Right atrium auricular region (tissue), 2 donors: ENCODE results near the gene LZTS3. TPM values are rescaled to one million over a fixed set of nuclear protein-coding genes. Genes with fewer than 3 reads are reported as not detected.
A peak's percentile ranks its signal among the peaks of the same experiment; 100 is the strongest.

Source experiments
- DNase-seq: peaks from one replicate; pipeline ENCODE4 v3.0.0-alpha.2; 2019; ENCODE audit warnings: low spot score
- H3K27ac ChIP-seq, 2 donors: fragments of 200-600 bp; sonication (generic); 1 replicate in 1 of 2; 2 replicates in 1 of 2; pipeline ENCODE4 v1.5.1; 2016 to 2019
- H3K27me3 ChIP-seq, 2 donors: fragments of 200-600 bp; sonication (generic); one replicate each; pipeline versions ENCODE4 v1.5.1 to v1.6.0; 2017 to 2019
- H3K36me3 ChIP-seq: fragments of 200-600 bp; sonication (generic); one replicate; pipeline ENCODE4 v1.5.1; 2016
- H3K4me1 ChIP-seq, 2 donors: fragments of 200-600 bp; sonication (generic); one replicate each; pipeline versions ENCODE4 v1.5.1 to v1.6.0; 2017 to 2019
- H3K4me3 ChIP-seq, 2 donors: fragments of 200-600 bp; sonication (generic); 1 replicate in 1 of 2; 2 replicates in 1 of 2; pipeline ENCODE4 v1.5.1; 2017 to 2019; ENCODE audit warnings: mild to moderate bottlenecking in 1 of 2, moderate library complexity in 1 of 2
- H3K9me3 ChIP-seq, 2 donors: fragments of 200-600 bp; sonication (generic); one replicate each; pipeline ENCODE4 v1.5.1; 2019
- CTCF ChIP-seq, 2 donors: fragments of 200-600 bp; sonication (generic); IDR thresholded peaks; one replicate each; pipeline ENCODE4 v1.5.1; 2019; ENCODE audit warnings: antibody characterized with exemption in 2 of 2
- total RNA-seq, 2 donors: library from RNA; depleted of rRNA; stranded (reverse); fragments of >200 nt; gene quantifications; one replicate each; pipeline ENCODE4 v1.1.0, GENCODE V29; 2016

Gene LZTS3
- total RNA-seq, 2 donors from 2014 or later, result 18.9 to 25.9 TPM

DNA sequence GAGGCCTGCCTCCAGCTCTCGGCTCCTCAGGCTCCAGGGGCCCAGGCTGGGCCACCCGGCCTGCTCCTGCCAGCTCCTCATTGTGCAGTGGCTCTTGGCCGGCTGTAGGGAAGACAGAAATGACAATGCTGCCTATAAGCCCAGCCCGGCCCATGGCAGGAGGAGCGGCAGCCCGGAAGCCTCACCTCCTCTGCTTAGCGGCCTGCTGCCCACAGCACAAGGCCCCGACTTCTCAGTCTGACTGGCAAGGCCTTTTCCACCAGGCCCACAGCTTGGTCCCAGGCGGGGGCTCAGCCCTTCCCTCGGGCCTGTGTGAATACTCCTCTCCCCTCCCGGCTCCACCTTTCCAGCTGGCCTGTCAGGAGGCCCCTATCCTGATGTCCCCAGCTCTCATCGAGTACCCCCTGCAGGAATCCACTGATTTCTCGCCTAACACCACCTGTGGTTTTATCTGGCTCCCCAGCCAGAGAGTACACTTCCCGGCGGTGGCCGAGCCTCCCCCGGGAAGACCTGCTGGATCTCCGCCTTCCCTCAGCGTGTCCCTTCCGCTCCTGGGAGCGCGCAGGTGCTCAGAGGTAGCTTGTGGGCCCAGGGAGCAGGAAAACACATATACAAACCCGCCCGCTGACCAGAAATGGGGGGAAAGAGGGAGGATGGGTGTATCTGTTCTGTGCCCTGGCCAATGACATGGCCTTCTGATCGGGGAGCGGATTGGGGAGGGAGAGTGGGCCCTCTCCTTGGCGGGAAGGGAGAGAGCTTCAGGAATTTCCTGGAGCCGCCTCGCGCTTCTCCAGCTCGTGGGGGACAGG lies 30.2 kb upstream of the LZTS3 start:
- no peak for TF ChIP-seq CTCF (IDR thresholded peaks at IDR 0.05)
- H3K36me3 ChIP-seq, result peaks cover 20% of the 10 kb centered on the region
- H3K4me1 ChIP-seq, result peaks cover 0 to 20% of the 10 kb centered on the region in 2 donors
- H3K27ac ChIP-seq, result peak overlapping the region; percentile 87 to 89
- peak overlapping the region; percentile 69 to 91 for H3K4me3 ChIP-seq
- no peak for DNase-seq
- no peaks in the 10 kb centered on the region for H3K27me3 ChIP-seq
- H3K9me3 ChIP-seq, result no peaks in the 10 kb centered on the region

DNA sequence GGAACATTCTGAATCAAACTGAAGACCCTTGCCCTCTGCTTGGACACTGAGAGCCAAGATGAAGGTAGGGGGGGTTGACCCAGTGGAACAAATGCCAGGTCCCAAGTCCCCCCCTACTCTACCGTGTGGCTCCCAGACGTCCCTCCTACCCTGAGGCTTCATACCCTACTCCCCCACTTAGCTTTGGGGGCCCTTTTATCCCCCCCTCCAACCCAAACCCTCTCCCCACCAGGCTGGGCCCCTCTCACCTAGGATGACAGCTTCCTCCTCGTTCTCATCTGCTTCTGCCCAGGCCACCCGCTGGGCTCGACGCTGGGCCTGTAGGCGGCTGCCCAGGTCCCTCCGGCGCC lies 29.6 kb upstream of the LZTS3 start:
- Histone ChIP-seq H3K4me1 (peaks cover 0 to 15% of the 10 kb centered on the region in 2 donors), H3K27ac (peak overlapping the region in 1 of 2 donors; percentile 89), H3K4me3 (peak overlapping the region in 1 of 2 donors; percentile 91), H3K9me3 (no peaks in the 10 kb centered on the region), H3K27me3 (no peaks in the 10 kb centered on the region), H3K36me3 (peaks cover 20% of the 10 kb centered on the region)
- DNase-seq, result no peak
- TF ChIP-seq CTCF (IDR thresholded peaks at IDR 0.05), result no peak

GRCh38 chr20:3199976-3200755 lies 26.8 kb upstream of the LZTS3 start:
- H3K36me3 ChIP-seq, result peaks cover 31% of the 10 kb centered on the region
- no peak for DNase-seq
- no peak overlapping the region for H3K4me3 ChIP-seq
- H3K27ac ChIP-seq, result no peak overlapping the region
- no peak for TF ChIP-seq CTCF (IDR thresholded peaks at IDR 0.05)
- no peaks in the 10 kb centered on the region for H3K9me3 ChIP-seq
- H3K4me1 ChIP-seq, result peaks cover 0 to 15% of the 10 kb centered on the region in 2 donors
- H3K27me3 ChIP-seq, result no peaks in the 10 kb centered on the region

GRCh38 chr20:3199206-3199605 lies 25.9 kb upstream of the LZTS3 start:
- Histone ChIP-seq H3K36me3 (peaks cover 41% of the 10 kb centered on the region), H3K27ac (no peak overlapping the region), H3K4me3 (no peak overlapping the region), H3K4me1 (peaks cover 0 to 15% of the 10 kb centered on the region in 2 donors), H3K9me3 (no peaks in the 10 kb centered on the region), H3K27me3 (no peaks in the 10 kb centered on the region)
- no peak for TF ChIP-seq CTCF (IDR thresholded peaks at IDR 0.05)
- DNase-seq, result no peak

- DNase-seq, result no peak
- peaks cover 72% of the 10 kb centered on the region for H3K36me3 ChIP-seq
- no peak for TF ChIP-seq CTCF (IDR thresholded peaks at IDR 0.05)
Measured at GRCh38 chr20:3195590-3196237, 22.4 kb upstream of the LZTS3 start.

More at GRCh38 chr20:3195590-3196237, 22.4 kb upstream of the LZTS3 start:
- Histone ChIP-seq H3K27ac (no peak overlapping the region), H3K4me1 (no peaks in the 10 kb centered on the region), H3K9me3 (no peaks in the 10 kb centered on the region), H3K4me3 (no peak overlapping the region), H3K27me3 (no peaks in the 10 kb centered on the region)
